GM21576 (cell line): ENCODE results near the gene MCTP1.

Experiments used
- ATAC-seq: cut with Tn5 transposase; IDR thresholded peaks from one replicate; pipeline ENCODE4 v1.9.1; 2021; ENCODE audit warnings: mild to moderate bottlenecking, moderate library complexity; ENCODE audit not compliant: unreplicated experiment

The MCTP1 gene

GRCh38 chr5:95284572-95285408, at the start of gene MCTP1:
TSS of gene MCTP1 (minus strand) at chr5:95285094.
- peak; percentile 32 for ATAC-seq

GRCh38 chr5:95332158-95332557, 47.3 kb upstream of the MCTP1 start:
- ATAC-seq = no peak

GRCh38 chr5:95331358-95331757, 46.5 kb upstream of the MCTP1 start:
- no peak for ATAC-seq

GRCh38 chr5:95327211-95327610, 42.3 kb upstream of the MCTP1 start:
- no peak for ATAC-seq

- ATAC-seq = no peak
Measured at GRCh38 chr5:95317687-95318086, 32.8 kb upstream of the MCTP1 start.

- no peak for ATAC-seq
Measured at GRCh38 chr5:95317085-95317484, 32.2 kb upstream of the MCTP1 start.

- no peak for ATAC-seq
Measured at GRCh38 chr5:95304711-95305110, 19.8 kb upstream of the MCTP1 start.

GRCh38 chr5:95298651-95299050, 13.8 kb upstream of the MCTP1 start:
- no peak for ATAC-seq

GRCh38 chr5:95296291-95296690, 11.4 kb upstream of the MCTP1 start:
- no peak for ATAC-seq

- ATAC-seq = no peak
Measured at GRCh38 chr5:95285409-95285755, 488 bp upstream of the MCTP1 start.

GRCh38 chr5:95283761-95284571, 928 bp downstream of the MCTP1 start:
- ATAC-seq = peak; percentile 54

- ATAC-seq = no peak
Measured at GRCh38 chr5:95283022-95283615, 1.8 kb downstream of the MCTP1 start.

GRCh38 chr5:95281226-95281625, 3.7 kb downstream of the MCTP1 start:
- no peak for ATAC-seq

GRCh38 chr5:95280401-95281095, 4.3 kb downstream of the MCTP1 start:
- no peak for ATAC-seq

- ATAC-seq = no peak
Measured at GRCh38 chr5:95274011-95274410, 10.9 kb downstream of the MCTP1 start.

GRCh38 chr5:95272316-95272929, 12.5 kb downstream of the MCTP1 start:
- ATAC-seq = no peak

GRCh38 chr5:95262933-95263660, 21.8 kb downstream of the MCTP1 start:
- no peak for ATAC-seq

- no peak for ATAC-seq
Measured at GRCh38 chr5:95261437-95262175, 23.3 kb downstream of the MCTP1 start.

GRCh38 chr5:95256991-95257390, 27.9 kb downstream of the MCTP1 start:
- no peak for ATAC-seq
